ENCODE results near the gene BLOC1S6.

The BLOC1S6 gene

GRCh38 chr15:45588219-45588875 lies 1.2 kb downstream of the BLOC1S6 start:
- no peak for DNase-seq

GRCh38 chr15:45589256-45589655 lies 2.1 kb downstream of the BLOC1S6 start:
- peak; percentile 50 for DNase-seq

GRCh38 chr15:45594319-45594718 lies 7.1 kb downstream of the BLOC1S6 start:
- DNase-seq = peak; percentile 11

- DNase-seq = no peak
These were observed 7.8 kb downstream of the BLOC1S6 start for GRCh38 chr15:45594835-45595530.

GRCh38 chr15:45603881-45604280 lies 16.7 kb downstream of the BLOC1S6 start:
- no peak for DNase-seq

- no peak for DNase-seq
These were observed 17.1 kb downstream of the BLOC1S6 start for GRCh38 chr15:45604326-45604725.

- DNase-seq = no peak
These were observed 19.2 kb downstream of the BLOC1S6 start for GRCh38 chr15:45606413-45606812.

GRCh38 chr15:45606841-45607240 lies 19.7 kb downstream of the BLOC1S6 start:
- DNase-seq = no peak

- peak; percentile 15 for DNase-seq
These were observed 24.1 kb downstream of the BLOC1S6 start for GRCh38 chr15:45611305-45611704.

GRCh38 chr15:45612790-45613415 lies 25.7 kb downstream of the BLOC1S6 start:
- DNase-seq = peak; percentile 29

- DNase-seq = no peak
These were observed 29.7 kb downstream of the BLOC1S6 start for GRCh38 chr15:45616901-45617323.

GRCh38 chr15:45618813-45619212 lies 31.6 kb downstream of the BLOC1S6 start:
- no peak for DNase-seq

- DNase-seq = no peak
These were observed 41.0 kb downstream of the BLOC1S6 start for GRCh38 chr15:45628136-45628535.

GRCh38 chr15:45630917-45631691 lies 43.9 kb downstream of the BLOC1S6 start:
- DNase-seq = peak; percentile 90

- no peak for DNase-seq
These were observed 44.6 kb downstream of the BLOC1S6 start for GRCh38 chr15:45631776-45632175.

- DNase-seq = peak; percentile 38
These were observed 47.4 kb downstream of the BLOC1S6 start, which contains the start of gene SQOR for GRCh38 chr15:45634432-45635190. Gene SQOR (plus strand): TSS chr15:45635029. CDS start chr15:45658924, 23,895 bp downstream.

GRCh38 chr15:45635191-45635638 lies 48.0 kb downstream of the BLOC1S6 start:
- DNase-seq = no peak

GRCh38 chr15:45635763-45636292 lies 48.6 kb downstream of the BLOC1S6 start:
- DNase-seq = no peak

GRCh38 chr15:45637141-45637540 lies 50.0 kb downstream of the BLOC1S6 start:
- no peak for DNase-seq

- DNase-seq = peak; percentile 89
These were observed 50.4 kb downstream of the BLOC1S6 start for GRCh38 chr15:45637552-45638033.

- DNase-seq = peak; percentile 88
These were observed 53.4 kb downstream of the BLOC1S6 start for GRCh38 chr15:45640616-45641015.

Measured in fibroblast of skin of scalp (primary cell).